OCI-M2 (cell line): Measurements from ENCODE around the gene HSD17B13.

Source experiments
- DNase-seq: peaks from one replicate; lab custom pipeline; 2025; ENCODE audit not compliant: unreplicated experiment; lab: John Stamatoyannopoulos, UW

The HSD17B13 gene

GRCh38 chr4:87268411-87268810, 54.3 kb downstream of the HSD17B13 start:
- DNase-seq, result no peak

GRCh38 chr4:87266986-87267385, 55.7 kb downstream of the HSD17B13 start:
- no peak for DNase-seq

GRCh38 chr4:87262886-87263285, 59.8 kb downstream of the HSD17B13 start:
- no peak for DNase-seq

- DNase-seq, result no peak
Measured at GRCh38 chr4:87260477-87260876, 62.2 kb downstream of the HSD17B13 start.

- no peak for DNase-seq
Measured at GRCh38 chr4:87258677-87259076, 64.0 kb downstream of the HSD17B13 start.

- DNase-seq, result no peak
Measured at GRCh38 chr4:87257523-87257922, 65.2 kb downstream of the HSD17B13 start.

GRCh38 chr4:87255755-87256154, 66.9 kb downstream of the HSD17B13 start:
- DNase-seq, result no peak
